ENCODE measurements around the gene MTHFD2L. TPM values are rescaled to one million over a fixed set of nuclear protein-coding genes. Genes with fewer than 3 reads are reported as not detected.
"Not testable (repeated sequence)": the region's sequence is repeated elsewhere in the genome, so short reads cannot be mapped to it uniquely, and the experiment has no call there.

Gene MTHFD2L
- total and polyA plus RNA-seq, 3 donors from 2014 or later: 14.8 to 44.1 (median 29.1) TPM

DNA sequence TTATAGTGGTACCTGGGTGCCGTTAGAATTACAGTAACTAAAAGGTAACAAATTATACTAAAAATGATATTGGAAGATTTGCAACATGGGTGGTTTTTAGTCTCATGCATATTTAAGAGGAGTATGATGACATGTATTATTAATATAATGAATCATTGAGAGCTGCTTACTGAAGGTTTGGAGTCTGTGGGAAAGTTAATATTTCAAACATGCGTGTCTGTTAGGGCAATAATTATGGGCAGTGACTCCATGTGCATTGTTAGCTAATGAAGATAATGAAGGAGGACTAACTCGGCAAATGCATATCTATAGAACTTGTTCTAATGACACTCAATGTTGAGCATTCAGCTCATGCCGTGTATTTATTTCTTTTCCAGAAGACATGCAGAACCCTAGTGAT lies 47.1 kb downstream of the MTHFD2L start:
- Histone ChIP-seq H3K27ac (no peak overlapping the region), H3K4me1 (no peaks in the 10 kb centered on the region), H3K4me3 (no peak overlapping the region), H3K36me3 (ENCODE audit: low read depth, missing control alignments) (no peaks in the 10 kb centered on the region), H3K27me3 (no peaks in the 10 kb centered on the region), H3K9me3 (no peaks in the 10 kb centered on the region)
- no peak for DNase-seq
- 60 to 72% methylated on average over 4 of the region's 4 CpGs for WGBS, 2 donors
- intact Hi-C loops (cut with DNase I; ENCODE audit: low total_unique reads): no loop called here
- no peak for TF ChIP-seq POLR2A (IDR thresholded peaks at IDR 0.05)
- TF ChIP-seq, protein P1, sequence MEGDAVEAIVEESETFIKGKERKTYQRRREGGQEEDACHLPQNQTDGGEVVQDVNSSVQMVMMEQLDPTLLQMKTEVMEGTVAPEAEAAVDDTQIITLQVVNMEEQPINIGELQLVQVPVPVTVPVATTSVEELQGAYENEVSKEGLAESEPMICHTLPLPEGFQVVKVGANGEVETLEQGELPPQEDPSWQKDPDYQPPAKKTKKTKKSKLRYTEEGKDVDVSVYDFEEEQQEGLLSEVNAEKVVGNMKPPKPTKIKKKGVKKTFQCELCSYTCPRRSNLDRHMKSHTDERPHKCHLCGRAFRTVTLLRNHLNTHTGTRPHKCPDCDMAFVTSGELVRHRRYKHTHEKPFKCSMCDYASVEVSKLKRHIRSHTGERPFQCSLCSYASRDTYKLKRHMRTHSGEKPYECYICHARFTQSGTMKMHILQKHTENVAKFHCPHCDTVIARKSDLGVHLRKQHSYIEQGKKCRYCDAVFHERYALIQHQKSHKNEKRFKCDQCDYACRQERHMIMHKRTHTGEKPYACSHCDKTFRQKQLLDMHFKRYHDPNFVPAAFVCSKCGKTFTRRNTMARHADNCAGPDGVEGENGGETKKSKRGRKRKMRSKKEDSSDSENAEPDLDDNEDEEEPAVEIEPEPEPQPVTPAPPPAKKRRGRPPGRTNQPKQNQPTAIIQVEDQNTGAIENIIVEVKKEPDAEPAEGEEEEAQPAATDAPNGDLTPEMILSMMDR (IDR thresholded peaks at IDR 0.05): no peak

- intact Hi-C loops (cut with DNase I; ENCODE audit: low total_unique reads): no loop called here
Observed at GRCh38 chr4:74205559-74205958, 47.6 kb downstream of the MTHFD2L start.

DNA sequence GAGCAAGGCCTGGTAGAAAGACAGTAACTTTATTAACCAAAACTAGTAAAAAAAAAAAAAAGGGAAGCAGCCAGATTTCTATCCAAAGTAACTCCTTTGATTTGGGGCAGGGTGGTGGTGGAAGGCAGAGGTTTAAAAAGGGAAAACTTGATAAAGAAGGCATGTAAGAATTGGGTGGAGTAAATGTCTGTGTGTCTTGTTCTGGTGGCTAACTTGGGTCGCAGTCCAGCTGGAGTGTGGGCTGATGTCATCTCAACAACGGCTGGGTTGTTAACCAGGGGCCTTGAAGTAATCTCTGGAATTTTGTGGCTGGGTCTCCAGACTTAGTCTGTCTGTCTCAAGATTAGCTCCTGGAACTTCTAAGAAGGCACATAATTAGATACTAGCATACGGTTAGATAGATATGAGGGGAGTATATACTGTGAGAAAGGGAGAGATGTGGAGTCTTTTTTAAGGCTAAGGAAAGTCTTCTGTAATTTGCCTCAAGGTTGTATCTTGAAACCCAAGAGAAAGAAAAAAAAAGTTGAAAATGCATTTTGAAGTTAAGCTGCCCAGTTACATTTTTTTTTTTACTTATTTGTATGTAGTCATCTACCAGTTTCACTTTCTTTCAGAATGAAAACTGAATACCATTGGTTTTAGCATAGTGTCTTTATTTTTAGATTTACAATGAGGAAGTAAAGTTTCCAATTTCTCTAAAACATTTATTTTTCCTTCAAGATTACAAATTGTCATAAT lies 48.3 kb downstream of the MTHFD2L start:
- WGBS, 2 donors: 39 to 40% methylated on average over 3 of the region's 3 CpGs
- no peaks in the 10 kb centered on the region for H3K36me3 ChIP-seq (ENCODE audit: low read depth, missing control alignments)
- H3K27ac ChIP-seq: peak overlapping the region in 1 of 2 donors; percentile 21
- no peak overlapping the region for H3K4me3 ChIP-seq
- H3K27me3 ChIP-seq: no peaks in the 10 kb centered on the region
- peak; percentile 43 for DNase-seq
- intact Hi-C loops (cut with DNase I; ENCODE audit: low total_unique reads): no loop called here
- no peaks in the 10 kb centered on the region for H3K9me3 ChIP-seq
- H3K4me1 ChIP-seq: no peaks in the 10 kb centered on the region
- TF ChIP-seq, protein P1 (IDR thresholded peaks at IDR 0.05): no peak
- no peak for TF ChIP-seq POLR2A (IDR thresholded peaks at IDR 0.05)

More at GRCh38 chr4:74205559-74205958, 47.6 kb downstream of the MTHFD2L start:
- Histone ChIP-seq H3K4me1 (no peaks in the 10 kb centered on the region), H3K9me3 (no peaks in the 10 kb centered on the region), H3K36me3 (ENCODE audit: low read depth, missing control alignments) (no peaks in the 10 kb centered on the region), H3K4me3 (no peak overlapping the region), H3K27ac (no peak overlapping the region), H3K27me3 (no peaks in the 10 kb centered on the region)
- DNase-seq: no peak
- TF ChIP-seq, protein P1 (IDR thresholded peaks at IDR 0.05): no peak
- TF ChIP-seq POLR2A (IDR thresholded peaks at IDR 0.05): no peak

GRCh38 chr4:74214457-74215159 lies 56.7 kb downstream of the MTHFD2L start:
- H3K4me1 ChIP-seq; H3K27me3 ChIP-seq; H3K9me3 ChIP-seq; H3K27ac ChIP-seq; H3K36me3 ChIP-seq (ENCODE audit: low read depth, missing control alignments); DNase-seq; H3K4me3 ChIP-seq; intact Hi-C loops (cut with DNase I; ENCODE audit: low total_unique reads): not testable (repeated sequence)
- WGBS, 2 donors: 91 to 100% methylated on average over 5 to 7 of the region's 7 CpGs

DNA sequence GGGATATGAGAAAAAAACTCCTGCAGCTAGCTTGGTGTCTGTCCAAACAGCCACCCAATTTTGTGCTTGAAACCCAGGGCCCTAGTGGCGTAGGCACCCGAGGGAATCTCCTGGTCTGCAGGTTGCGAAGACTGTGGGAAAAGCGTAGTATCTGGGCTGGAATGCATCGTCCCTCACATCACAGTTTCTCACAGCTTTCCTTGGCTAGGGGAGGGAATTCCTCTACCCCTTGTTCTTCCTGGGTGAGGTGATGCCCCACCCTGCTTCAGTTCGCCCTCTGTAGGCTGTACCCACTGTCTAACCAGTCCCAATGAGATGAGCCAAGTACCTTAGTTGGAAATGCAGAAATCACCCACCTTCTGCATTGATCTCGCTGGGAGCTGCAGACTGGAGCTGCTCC lies 57.3 kb downstream of the MTHFD2L start:
- 98% methylated on average over 6 to 7 of the region's 7 CpGs for WGBS, 2 donors

More for the DNA sequence above, 57.3 kb downstream of the MTHFD2L start:
- H3K36me3 ChIP-seq (ENCODE audit: low read depth, missing control alignments); DNase-seq; H3K9me3 ChIP-seq; intact Hi-C loops (cut with DNase I; ENCODE audit: low total_unique reads); H3K27ac ChIP-seq; H3K4me3 ChIP-seq; H3K27me3 ChIP-seq; H3K4me1 ChIP-seq: not testable (repeated sequence)

All from testis (tissue), 3 donors.